GM12865 (cell line): Measurements from ENCODE around the gene TSPAN15.
"Not testable (repeated sequence)": the region's sequence is repeated elsewhere in the genome, so short reads cannot be mapped to it uniquely, and the experiment has no call there.

Experiments
- DNase-seq: peaks from one replicate; pipeline ENCODE4 v3.0.0; 2010; ENCODE audit warnings: low read depth
- H3K4me3 ChIP-seq: 2 replicates; pipeline ENCODE4 v1.5.1; 2011; ENCODE audit warnings: mild to moderate bottlenecking, low read depth, low read length, control low read depth
- TF ChIP-seq, protein P1 (sequence below): IDR thresholded peaks from 2 replicates; pipeline ENCODE4 v1.5.1; 2011; ENCODE audit warnings: low read length, control low read depth, low read depth, inconsistent platforms; ENCODE audit not compliant: insufficient read depth; ENCODE audit errors: missing control alignments

TSPAN15 gene

GRCh38 chr10:69515699-69516259 lies 64.5 kb downstream of the TSPAN15 start:
- TF ChIP-seq, protein P1, sequence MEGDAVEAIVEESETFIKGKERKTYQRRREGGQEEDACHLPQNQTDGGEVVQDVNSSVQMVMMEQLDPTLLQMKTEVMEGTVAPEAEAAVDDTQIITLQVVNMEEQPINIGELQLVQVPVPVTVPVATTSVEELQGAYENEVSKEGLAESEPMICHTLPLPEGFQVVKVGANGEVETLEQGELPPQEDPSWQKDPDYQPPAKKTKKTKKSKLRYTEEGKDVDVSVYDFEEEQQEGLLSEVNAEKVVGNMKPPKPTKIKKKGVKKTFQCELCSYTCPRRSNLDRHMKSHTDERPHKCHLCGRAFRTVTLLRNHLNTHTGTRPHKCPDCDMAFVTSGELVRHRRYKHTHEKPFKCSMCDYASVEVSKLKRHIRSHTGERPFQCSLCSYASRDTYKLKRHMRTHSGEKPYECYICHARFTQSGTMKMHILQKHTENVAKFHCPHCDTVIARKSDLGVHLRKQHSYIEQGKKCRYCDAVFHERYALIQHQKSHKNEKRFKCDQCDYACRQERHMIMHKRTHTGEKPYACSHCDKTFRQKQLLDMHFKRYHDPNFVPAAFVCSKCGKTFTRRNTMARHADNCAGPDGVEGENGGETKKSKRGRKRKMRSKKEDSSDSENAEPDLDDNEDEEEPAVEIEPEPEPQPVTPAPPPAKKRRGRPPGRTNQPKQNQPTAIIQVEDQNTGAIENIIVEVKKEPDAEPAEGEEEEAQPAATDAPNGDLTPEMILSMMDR = peak; percentile 95
- DNase-seq = peak; percentile 77
- no peak overlapping the region for H3K4me3 ChIP-seq

- DNase-seq = peak; percentile 48
Observed at GRCh38 chr10:69516316-69516715, 65.1 kb downstream of the TSPAN15 start.

GRCh38 chr10:69516796-69517195 lies 65.5 kb downstream of the TSPAN15 start:
- no peak for DNase-seq
- no peak overlapping the region for H3K4me3 ChIP-seq
- TF ChIP-seq, protein P1 = no peak

More at GRCh38 chr10:69516316-69516715, 65.1 kb downstream of the TSPAN15 start:
- no peak overlapping the region for H3K4me3 ChIP-seq
- TF ChIP-seq, protein P1 = peak; percentile 44

- no peak for DNase-seq
- TF ChIP-seq, protein P1 = no peak
- no peak overlapping the region for H3K4me3 ChIP-seq
Observed at GRCh38 chr10:69517271-69517848, 66.1 kb downstream of the TSPAN15 start.

DNA sequence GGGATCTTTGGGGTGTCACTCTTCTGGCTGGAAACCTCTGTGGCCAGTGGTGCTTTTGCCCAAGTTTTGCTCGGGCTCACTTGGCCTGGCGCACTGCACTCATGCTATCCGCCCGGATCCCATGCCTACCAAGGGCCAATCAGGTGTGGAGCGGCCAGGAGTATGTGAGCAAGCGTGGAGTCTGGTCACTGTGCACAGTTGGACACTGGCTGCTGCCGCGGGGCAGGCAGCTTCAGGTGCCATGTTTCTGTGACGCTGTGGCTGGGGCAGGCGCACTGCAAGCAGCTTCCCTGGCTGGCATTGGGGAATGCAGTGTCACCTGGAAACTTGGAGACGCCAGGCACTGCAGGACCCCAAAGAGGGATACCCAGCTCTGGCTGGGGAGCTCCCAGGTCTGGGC lies 76.7 kb downstream of the TSPAN15 start:
- H3K4me3 ChIP-seq = no peak overlapping the region
- TF ChIP-seq, protein P1 = no peak
- DNase-seq = no peak

- TF ChIP-seq, protein P1 = no peak
- DNase-seq = no peak
- no peak overlapping the region for H3K4me3 ChIP-seq
Observed at GRCh38 chr10:69533658-69534057, 82.4 kb downstream of the TSPAN15 start.

DNA sequence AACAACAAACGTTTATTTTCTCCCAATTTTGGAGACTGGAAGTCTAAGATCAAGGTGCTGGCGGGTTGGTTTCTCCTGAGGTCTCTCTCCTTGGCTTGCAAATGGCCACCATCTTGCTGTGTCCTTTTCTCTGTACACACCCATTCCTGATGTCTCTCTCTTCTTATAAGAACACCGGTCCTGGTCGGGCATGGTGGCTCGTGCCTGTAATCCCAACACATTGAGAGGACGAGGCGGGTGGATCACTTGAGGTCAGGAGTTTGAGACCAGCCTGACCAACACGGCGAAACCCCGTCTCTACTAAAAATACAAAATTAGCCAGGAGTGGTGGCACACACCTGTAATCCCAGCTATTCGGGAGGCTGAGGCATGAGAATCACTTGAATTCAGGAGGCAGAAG lies 85.3 kb downstream of the TSPAN15 start:
- H3K4me3 ChIP-seq, DNase-seq: not testable (repeated sequence)
